DMS153 treated with DMSO at 0.1 percent for 48 hours (cell line): ENCODE data around the gene KRTAP9-8.
"Not testable (repeated sequence)": the region's sequence is repeated elsewhere in the genome, so short reads cannot be mapped to it uniquely, and the experiment has no call there.

ENCODE experiments used
- DNase-seq: peaks from one replicate; lab custom pipeline; 2025; ENCODE audit not compliant: unreplicated experiment; lab: John Stamatoyannopoulos, UW

The KRTAP9-8 gene

GRCh38 chr17:41255381-41256290 is 17.8 kb downstream of the KRTAP9-8 start, which contains the start of gene KRTAP9-9:
TSS of gene KRTAP9-9 (plus strand) at chr17:41255384.
- DNase-seq, result not testable (repeated sequence)

- DNase-seq, result no peak
Measured at GRCh38 chr17:41256291-41256685, 18.5 kb downstream of the KRTAP9-8 start.

- no peak for DNase-seq
Measured at GRCh38 chr17:41258406-41258805, 20.6 kb downstream of the KRTAP9-8 start.

- no peak for DNase-seq
Measured at GRCh38 chr17:41263212-41263611, 25.4 kb downstream of the KRTAP9-8 start.

GRCh38 chr17:41264599-41264998 is 26.8 kb downstream of the KRTAP9-8 start:
- no peak for DNase-seq

- DNase-seq, result no peak
Measured at GRCh38 chr17:41265078-41265477, 27.3 kb downstream of the KRTAP9-8 start, which contains the start of gene KRTAP9-6. TSS of gene KRTAP9-6 (plus strand) at chr17:41265378. CDS start at chr17:41265378, 0 bp downstream.

- no peak for DNase-seq
Measured at GRCh38 chr17:41267711-41268110, 29.9 kb downstream of the KRTAP9-8 start.

GRCh38 chr17:41271323-41271722 is 33.5 kb downstream of the KRTAP9-8 start:
- DNase-seq, result not testable (repeated sequence)

GRCh38 chr17:41271858-41272257 is 34.1 kb downstream of the KRTAP9-8 start:
- no peak for DNase-seq

GRCh38 chr17:41275648-41276190 is 37.9 kb downstream of the KRTAP9-8 start, which contains the start of gene KRTAP9-7:
TSS of gene KRTAP9-7 (plus strand) at chr17:41275698. CDS start at chr17:41275698, 0 bp downstream.
- not testable (repeated sequence) for DNase-seq

- DNase-seq, result no peak
Measured at GRCh38 chr17:41278176-41278955, 40.6 kb downstream of the KRTAP9-8 start.

GRCh38 chr17:41284043-41284442 is 46.2 kb downstream of the KRTAP9-8 start:
- DNase-seq, result no peak

- no peak for DNase-seq
Measured at GRCh38 chr17:41284546-41284945, 46.7 kb downstream of the KRTAP9-8 start.

GRCh38 chr17:41287050-41287449 is 49.3 kb downstream of the KRTAP9-8 start:
- no peak for DNase-seq
